GM18907 (cell line): ENCODE results near the gene CRYBB3.

Experiments
- ATAC-seq: cut with Tn5 transposase; IDR thresholded peaks from one replicate; pipeline ENCODE4 v1.9.1; 2021; ENCODE audit warnings: mild to moderate bottlenecking, moderate library complexity; ENCODE audit not compliant: unreplicated experiment

CRYBB3 gene

GRCh38 chr22:25199731-25200520, at the start of gene CRYBB3:
TSS of gene CRYBB3 (plus strand) at chr22:25199858. CDS start at chr22:25201397, 1,539 bp downstream.
- ATAC-seq, result no peak

GRCh38 chr22:25153961-25154666, 45.5 kb upstream of the CRYBB3 start:
- no peak for ATAC-seq

GRCh38 chr22:25154667-25154999, 45.0 kb upstream of the CRYBB3 start:
- no peak for ATAC-seq

- ATAC-seq, result no peak
Observed at GRCh38 chr22:25156736-25157135, 42.9 kb upstream of the CRYBB3 start.

GRCh38 chr22:25159028-25159427, 40.6 kb upstream of the CRYBB3 start:
- no peak for ATAC-seq

GRCh38 chr22:25160120-25160996, 39.3 kb upstream of the CRYBB3 start:
- no peak for ATAC-seq

GRCh38 chr22:25161017-25161915, 38.4 kb upstream of the CRYBB3 start:
- no peak for ATAC-seq

- no peak for ATAC-seq
Observed at GRCh38 chr22:25161916-25162530, 37.6 kb upstream of the CRYBB3 start.

GRCh38 chr22:25162561-25162960, 37.1 kb upstream of the CRYBB3 start:
- no peak for ATAC-seq

GRCh38 chr22:25165785-25166184, 33.9 kb upstream of the CRYBB3 start:
- ATAC-seq, result no peak

GRCh38 chr22:25166266-25167040, 33.2 kb upstream of the CRYBB3 start:
- ATAC-seq, result no peak

- ATAC-seq, result no peak
Observed at GRCh38 chr22:25167082-25167481, 32.6 kb upstream of the CRYBB3 start.

- ATAC-seq, result no peak
Observed at GRCh38 chr22:25167834-25168601, 31.6 kb upstream of the CRYBB3 start.

- ATAC-seq, result no peak
Observed at GRCh38 chr22:25169278-25170031, 30.2 kb upstream of the CRYBB3 start.

- no peak for ATAC-seq
Observed at GRCh38 chr22:25170426-25170980, 29.2 kb upstream of the CRYBB3 start.

GRCh38 chr22:25172153-25172552, 27.5 kb upstream of the CRYBB3 start:
- ATAC-seq, result no peak

GRCh38 chr22:25174156-25174887, 25.3 kb upstream of the CRYBB3 start:
- no peak for ATAC-seq
